HCT116 (cell line): Measurements from ENCODE around the gene PDE2A. TPM values are rescaled to one million over a fixed set of nuclear protein-coding genes. Genes with fewer than 3 reads are reported as not detected.

Experiments used
- ATAC-seq: fragments of 200-7000 bp; cut with Tn5 transposase; 2 replicates; pipeline ENCODE4 v1.9.1; 2020; ENCODE audit warnings: mild to moderate bottlenecking, moderate library complexity
- BruUV-seq: library from RNA; stranded (reverse); fragments of 400-500 nt; replicated peaks from 2 replicates; lab custom pipeline; 2021; lab: Mats Ljungman, UMichigan
- CTCF ChIA-PET: fragments of 300-600 bp; sonication (Branson Sonifier 250); formaldehyde crosslinking; loops from one replicate; lab custom pipeline; 2021; ENCODE audit warnings: antibody characterized with exemption; lab: Charles Lee
- POLR2A ChIA-PET: fragments of 300-600, 350-600 bp; sonication (Branson Sonifier 250); formaldehyde crosslinking; loops from one replicate; lab custom pipeline; 2021; ENCODE audit warnings: antibody characterized with exemption; lab: Charles Lee
- RAD21 ChIA-PET, 2 experiments: fragments of 300-600 bp; sonication (Branson Sonifier 250); formaldehyde crosslinking; loops; one replicate each; lab custom pipeline; 2023; ENCODE audit warnings: low total read pairs in 2 of 2; ENCODE audit not compliant: uncharacterized antibody in 2 of 2, unreplicated experiment in 2 of 2, low non-redundant PET in 1 of 2; lab: Charles Lee
- DNase-seq: peaks from one replicate; pipeline ENCODE4 v3.0.0-alpha.2; 2010; ENCODE audit warnings: low read depth, low spot score
- H2AFZ ChIP-seq: fragments of 200-600 bp; shearing (Covaris generic), sonication (generic); 2 replicates; pipeline ENCODE4 v1.6.1; 2017; ENCODE audit warnings: low read depth, mixed run types, mixed read lengths, antibody characterized with exemption, low read length; ENCODE audit not compliant: poor library complexity, severe bottlenecking
- H3K27ac ChIP-seq: 2 replicates; pipeline ENCODE4 v1.5.1; 2012; ENCODE audit warnings: low read depth, low read length
- H3K27me3 ChIP-seq: fragments of 200-600 bp; sonication (generic); 2 replicates; pipeline ENCODE4 v1.6.1; 2016; ENCODE audit warnings: mixed run types, low read length, mixed read lengths; ENCODE audit not compliant: insufficient read depth
- H3K36me3 ChIP-seq, 2 experiments: fragments of 200-500 bp in 1 of 2; fragments of 200-600 bp in 1 of 2; sonication (Bioruptor generic) in 1 of 2; sonication (generic) in 1 of 2; 2 replicates each; pipeline versions ENCODE4 v1.5.1 to v1.6.1; 2014 to 2016; ENCODE audit warnings: low read length in 2 of 2, inconsistent platforms in 1 of 2, mixed read lengths in 1 of 2, mixed run types in 1 of 2; ENCODE audit not compliant: insufficient read depth in 2 of 2, control insufficient read depth in 1 of 2
- H3K4me1 ChIP-seq, 2 experiments: fragments of 200-600 bp in 1 of 2; sonication (generic) in 1 of 2; 2 replicates each; pipeline versions ENCODE4 v1.5.1 to v1.6.1; 2012 to 2017; ENCODE audit warnings: low read length in 2 of 2, inconsistent platforms in 1 of 2, mild to moderate bottlenecking in 1 of 2, mixed read lengths in 1 of 2, mixed run types in 1 of 2, moderate library complexity in 1 of 2; ENCODE audit not compliant: insufficient read depth in 2 of 2, control insufficient read depth in 1 of 2
- H3K4me2 ChIP-seq: fragments of 200-600 bp; sonication (generic); 2 replicates; pipeline ENCODE4 v1.6.1; 2017; ENCODE audit warnings: mixed run types, low read length, mixed read lengths
- H3K4me3 ChIP-seq, 2 experiments: fragments of 200-600 bp in 1 of 2; sonication (generic) in 1 of 2; replicated peaks in 1 of 2; 2 replicates each; pipeline ENCODE4 v1.5.1; 2011 to 2016; ENCODE audit warnings: low read length in 2 of 2, control low read depth in 1 of 2, low read depth in 1 of 2, mild to moderate bottlenecking in 1 of 2, mixed read lengths in 1 of 2, mixed run types in 1 of 2
- H3K79me2 ChIP-seq: fragments of 200-600 bp; sonication (generic); 2 replicates; pipeline ENCODE4 v1.6.1; 2017; ENCODE audit warnings: mild to moderate bottlenecking, mixed run types, low read length, moderate library complexity, mixed read lengths; ENCODE audit not compliant: insufficient read depth
- H3K9ac ChIP-seq: fragments of 200-600 bp; sonication (generic); 2 replicates; pipeline ENCODE4 v1.6.1; 2016; ENCODE audit warnings: low read length, mixed read lengths
- H3K9me2 ChIP-seq: fragments of 200-600 bp; sonication (generic), shearing (Covaris generic); 2 replicates; pipeline ENCODE4 v1.6.1; 2017; ENCODE audit warnings: mixed run types, mild to moderate bottlenecking, moderate library complexity; ENCODE audit not compliant: insufficient read depth
- H3K9me3 ChIP-seq, 2 experiments: fragments of 200-500 bp in 1 of 2; fragments of 200-600 bp in 1 of 2; sonication (Bioruptor generic) in 1 of 2; sonication (generic) in 1 of 2; 2 replicates each; pipeline ENCODE4 v1.6.1; 2014 to 2017; ENCODE audit warnings: low read length in 2 of 2, mixed read lengths in 2 of 2, inconsistent platforms in 1 of 2, low read depth in 1 of 2, mild to moderate bottlenecking in 1 of 2, mixed run types in 1 of 2, moderate library complexity in 1 of 2; ENCODE audit not compliant: control insufficient read depth in 1 of 2, insufficient read depth in 1 of 2
- H4K20me1 ChIP-seq: fragments of 200-600 bp; sonication (generic), shearing (Covaris generic); 2 replicates; pipeline ENCODE4 v1.6.1; 2017; ENCODE audit warnings: mixed run types, mild to moderate bottlenecking, moderate library complexity; ENCODE audit not compliant: insufficient read depth
- EZH2 ChIP-seq: fragments of 200-600 bp; sonication (generic); IDR thresholded peaks from 2 replicates; pipeline ENCODE4 v1.6.1; 2017; ENCODE audit warnings: antibody characterized with exemption, mixed run types
- EZH2phosphoT487 ChIP-seq: fragments of 200-600 bp; IDR thresholded peaks from 2 replicates; pipeline ENCODE4 v1.6.1; 2018; ENCODE audit warnings: antibody characterized with exemption, borderline replicate concordance
- FOSL1 ChIP-seq: IDR thresholded peaks from 2 replicates; pipeline ENCODE4 v1.6.1; 2012; ENCODE audit warnings: low read depth
- RAD21 ChIP-seq: IDR thresholded peaks from 2 replicates; pipeline ENCODE4 v1.6.1; 2012; ENCODE audit warnings: low read depth, mild to moderate bottlenecking
- SP1 ChIP-seq: IDR thresholded peaks from 2 replicates; pipeline ENCODE4 v1.6.1; 2012; ENCODE audit warnings: low read depth
- SRF ChIP-seq: IDR thresholded peaks from 2 replicates; pipeline ENCODE4 v1.6.1; 2012; ENCODE audit warnings: low read depth
- TCF7L2 ChIP-seq: IDR thresholded peaks from 2 replicates; pipeline ENCODE4 v1.7.0; 2011; ENCODE audit warnings: borderline replicate concordance, inconsistent platforms; ENCODE audit not compliant: insufficient read depth, insufficient read length; ENCODE audit errors: extremely low read depth
- YY1 ChIP-seq: IDR thresholded peaks from 2 replicates; pipeline ENCODE4 v1.6.1; 2011; ENCODE audit warnings: low read length, low read depth, moderate library complexity, mild to moderate bottlenecking; ENCODE audit not compliant: insufficient replicate concordance; ENCODE audit errors: extremely low read depth
- ZNF274 ChIP-seq: fragments of 200-500 bp; sonication (Bioruptor generic); IDR thresholded peaks from 2 replicates; pipeline ENCODE4 v1.6.1; 2014; ENCODE audit warnings: mild to moderate bottlenecking, low read depth, low read length, inconsistent platforms
- intact Hi-C: fragments of 100-400 bp; cut with micrococcal nuclease; formaldehyde crosslinking; loops from 2 replicates; pipeline ENCODE4 v1.10.0; 2022
- total RNA-seq: library from RNA; stranded (reverse); gene quantifications from one replicate; pipeline ENCODE4 v1.2.1, GENCODE V29; 2021; ENCODE audit not compliant: unreplicated experiment
- TF ChIP-seq, protein P1 (sequence below): IDR thresholded peaks from 2 replicates; pipeline ENCODE4 v1.6.1; 2012; ENCODE audit warnings: low read depth
- TF ChIP-seq, protein P2 (sequence below): IDR thresholded peaks from 2 replicates; pipeline ENCODE4 v1.6.1; 2011; ENCODE audit warnings: mild to moderate bottlenecking, low read length, moderate library complexity; ENCODE audit not compliant: insufficient replicate concordance; ENCODE audit errors: extremely low read depth

The PDE2A gene
- total RNA-seq, 1 experiment from 2014 or later: 7.6 TPM

DNA sequence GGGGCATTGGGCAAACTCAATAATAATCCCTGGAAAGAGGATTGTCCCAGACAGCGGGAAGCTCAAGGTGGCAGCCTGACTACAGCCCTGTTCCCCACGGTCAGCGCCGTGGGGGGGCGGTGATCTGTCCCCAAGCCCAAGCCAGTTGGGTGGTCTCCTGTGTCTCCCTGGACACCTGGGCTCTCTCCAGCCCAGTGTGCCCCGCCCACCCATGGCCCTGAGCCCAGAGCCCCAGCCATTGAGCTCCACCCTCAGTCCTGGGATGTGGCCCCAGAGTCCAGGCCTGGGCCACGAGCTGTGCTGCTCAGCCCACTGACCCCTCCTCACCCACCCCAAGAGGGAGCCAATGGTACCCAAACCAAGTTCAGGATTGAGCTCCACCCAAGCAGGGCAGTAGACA, 27.9 kb upstream of the PDE2A start:
- Histone ChIP-seq H4K20me1 (no peaks in the 10 kb centered on the region), H3K79me2 (no peaks in the 10 kb centered on the region), H3K9ac (no peak overlapping the region), H3K4me1 (peaks cover 3 to 19% of the 10 kb centered on the region in 2 experiments; a peak in 3 of 4 replicates), H3K27ac (no peak overlapping the region), H3K4me2 (no peak overlapping the region), H3K4me3 (no peak overlapping the region), H2AFZ (no peak overlapping the region), H3K27me3 (no peaks in the 10 kb centered on the region), H3K36me3 (peaks cover 0 to 2% of the 10 kb centered on the region in 2 experiments; a peak in 2 of 4 replicates), H3K9me3 (no peaks in the 10 kb centered on the region), H3K9me2 (no peaks in the 10 kb centered on the region)
- no peak for DNase-seq
- CTCF ChIA-PET: interaction anchor here (0.7 to 1.0 kb wide), 2 partner anchors 231 to 476 kb away, joined by 3 read pairs; no protein-coding TSS in a partner anchor
- no peak for TF ChIP-seq FOSL1
- TF ChIP-seq, protein P1, sequence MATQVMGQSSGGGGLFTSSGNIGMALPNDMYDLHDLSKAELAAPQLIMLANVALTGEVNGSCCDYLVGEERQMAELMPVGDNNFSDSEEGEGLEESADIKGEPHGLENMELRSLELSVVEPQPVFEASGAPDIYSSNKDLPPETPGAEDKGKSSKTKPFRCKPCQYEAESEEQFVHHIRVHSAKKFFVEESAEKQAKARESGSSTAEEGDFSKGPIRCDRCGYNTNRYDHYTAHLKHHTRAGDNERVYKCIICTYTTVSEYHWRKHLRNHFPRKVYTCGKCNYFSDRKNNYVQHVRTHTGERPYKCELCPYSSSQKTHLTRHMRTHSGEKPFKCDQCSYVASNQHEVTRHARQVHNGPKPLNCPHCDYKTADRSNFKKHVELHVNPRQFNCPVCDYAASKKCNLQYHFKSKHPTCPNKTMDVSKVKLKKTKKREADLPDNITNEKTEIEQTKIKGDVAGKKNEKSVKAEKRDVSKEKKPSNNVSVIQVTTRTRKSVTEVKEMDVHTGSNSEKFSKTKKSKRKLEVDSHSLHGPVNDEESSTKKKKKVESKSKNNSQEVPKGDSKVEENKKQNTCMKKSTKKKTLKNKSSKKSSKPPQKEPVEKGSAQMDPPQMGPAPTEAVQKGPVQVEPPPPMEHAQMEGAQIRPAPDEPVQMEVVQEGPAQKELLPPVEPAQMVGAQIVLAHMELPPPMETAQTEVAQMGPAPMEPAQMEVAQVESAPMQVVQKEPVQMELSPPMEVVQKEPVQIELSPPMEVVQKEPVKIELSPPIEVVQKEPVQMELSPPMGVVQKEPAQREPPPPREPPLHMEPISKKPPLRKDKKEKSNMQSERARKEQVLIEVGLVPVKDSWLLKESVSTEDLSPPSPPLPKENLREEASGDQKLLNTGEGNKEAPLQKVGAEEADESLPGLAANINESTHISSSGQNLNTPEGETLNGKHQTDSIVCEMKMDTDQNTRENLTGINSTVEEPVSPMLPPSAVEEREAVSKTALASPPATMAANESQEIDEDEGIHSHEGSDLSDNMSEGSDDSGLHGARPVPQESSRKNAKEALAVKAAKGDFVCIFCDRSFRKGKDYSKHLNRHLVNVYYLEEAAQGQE: no peak
- TF ChIP-seq EZH2: no peak
- TF ChIP-seq TCF7L2: no peak
- no peak for TF ChIP-seq SP1
- no peak for TF ChIP-seq SRF
- TF ChIP-seq EZH2phosphoT487: no peak
- no peak for TF ChIP-seq YY1
- TF ChIP-seq ZNF274: no peak
- TF ChIP-seq RAD21: no peak
- TF ChIP-seq, protein P2, sequence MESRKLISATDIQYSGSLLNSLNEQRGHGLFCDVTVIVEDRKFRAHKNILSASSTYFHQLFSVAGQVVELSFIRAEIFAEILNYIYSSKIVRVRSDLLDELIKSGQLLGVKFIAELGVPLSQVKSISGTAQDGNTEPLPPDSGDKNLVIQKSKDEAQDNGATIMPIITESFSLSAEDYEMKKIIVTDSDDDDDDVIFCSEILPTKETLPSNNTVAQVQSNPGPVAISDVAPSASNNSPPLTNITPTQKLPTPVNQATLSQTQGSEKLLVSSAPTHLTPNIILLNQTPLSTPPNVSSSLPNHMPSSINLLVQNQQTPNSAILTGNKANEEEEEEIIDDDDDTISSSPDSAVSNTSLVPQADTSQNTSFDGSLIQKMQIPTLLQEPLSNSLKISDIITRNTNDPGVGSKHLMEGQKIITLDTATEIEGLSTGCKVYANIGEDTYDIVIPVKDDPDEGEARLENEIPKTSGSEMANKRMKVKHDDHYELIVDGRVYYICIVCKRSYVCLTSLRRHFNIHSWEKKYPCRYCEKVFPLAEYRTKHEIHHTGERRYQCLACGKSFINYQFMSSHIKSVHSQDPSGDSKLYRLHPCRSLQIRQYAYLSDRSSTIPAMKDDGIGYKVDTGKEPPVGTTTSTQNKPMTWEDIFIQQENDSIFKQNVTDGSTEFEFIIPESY: no peak
- ATAC-seq: no peak
- RAD21 ChIA-PET: no interaction called here
- POLR2A ChIA-PET: no interaction called here
- intact Hi-C loops: no loop called here
- BruUV-seq: no TSS peak
